Neutrophil (primary cell): ENCODE measurements around the gene SPTA1.

Experiments used
- H3K27ac ChIP-seq: fragments of 200-600 bp; sonication (generic); 2 replicates; pipeline ENCODE4 v1.5.1; 2016; ENCODE audit warnings: mild to moderate bottlenecking, moderate library complexity
- H3K27me3 ChIP-seq: fragments of 200-600 bp; sonication (generic); 2 replicates; pipeline ENCODE4 v1.6.0; 2016; ENCODE audit warnings: mild to moderate bottlenecking
- H3K36me3 ChIP-seq: fragments of 200-600 bp; sonication (generic); 2 replicates; pipeline ENCODE4 v1.5.1; 2017
- H3K4me1 ChIP-seq, 2 experiments: fragments of 200-600 bp in 1 of 2; sonication (generic) in 1 of 2; 1 replicate in 1 of 2; 2 replicates in 1 of 2; pipeline versions ENCODE4 v1.5.1 to v1.6.1; 2013 to 2016; ENCODE audit warnings: low read depth in 1 of 2, low read length in 1 of 2, mild to moderate bottlenecking in 1 of 2, moderate library complexity in 1 of 2; ENCODE audit not compliant: control insufficient read depth in 1 of 2, insufficient read depth in 1 of 2
- H3K4me3 ChIP-seq, 2 experiments: fragments of 200-600 bp in 1 of 2; sonication (generic) in 1 of 2; 1 replicate in 1 of 2; 2 replicates in 1 of 2; pipeline ENCODE4 v1.5.1; 2013 to 2016; ENCODE audit warnings: low read depth in 1 of 2, low read length in 1 of 2, mild to moderate bottlenecking in 1 of 2, moderate library complexity in 1 of 2
- H3K9me3 ChIP-seq: fragments of 200-600 bp; sonication (generic); 2 replicates; pipeline ENCODE4 v1.5.1; 2016
- TF ChIP-seq, protein P1 (sequence below): fragments of 200-600 bp; sonication (generic); IDR thresholded peaks from 2 replicates; pipeline ENCODE4 v1.5.1; 2016; ENCODE audit warnings: antibody characterized with exemption

The SPTA1 gene

DNA sequence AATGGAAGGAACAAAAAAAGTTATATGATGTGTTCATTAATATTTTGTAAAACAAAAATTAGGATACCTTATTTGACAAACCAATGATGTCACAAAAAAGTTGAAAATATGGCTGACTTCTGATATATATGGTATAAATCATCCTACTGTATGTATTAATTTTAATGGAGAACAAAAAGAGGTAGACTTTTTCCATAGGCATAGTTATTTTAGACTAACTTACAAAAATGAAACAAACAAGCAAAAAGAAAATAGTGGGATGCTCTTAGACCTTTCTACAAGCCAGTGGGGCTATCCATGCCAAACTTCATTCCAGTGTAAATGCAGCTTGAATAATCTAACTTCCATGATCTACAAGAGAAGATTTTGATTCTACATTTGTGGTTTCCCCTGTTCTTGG lies 522 bp upstream of the SPTA1 start:
- peaks cover 3 to 6% of the 10 kb centered on the region in 2 experiments for H3K4me1 ChIP-seq
- H3K27ac ChIP-seq, result no peak overlapping the region
- TF ChIP-seq, protein P1, sequence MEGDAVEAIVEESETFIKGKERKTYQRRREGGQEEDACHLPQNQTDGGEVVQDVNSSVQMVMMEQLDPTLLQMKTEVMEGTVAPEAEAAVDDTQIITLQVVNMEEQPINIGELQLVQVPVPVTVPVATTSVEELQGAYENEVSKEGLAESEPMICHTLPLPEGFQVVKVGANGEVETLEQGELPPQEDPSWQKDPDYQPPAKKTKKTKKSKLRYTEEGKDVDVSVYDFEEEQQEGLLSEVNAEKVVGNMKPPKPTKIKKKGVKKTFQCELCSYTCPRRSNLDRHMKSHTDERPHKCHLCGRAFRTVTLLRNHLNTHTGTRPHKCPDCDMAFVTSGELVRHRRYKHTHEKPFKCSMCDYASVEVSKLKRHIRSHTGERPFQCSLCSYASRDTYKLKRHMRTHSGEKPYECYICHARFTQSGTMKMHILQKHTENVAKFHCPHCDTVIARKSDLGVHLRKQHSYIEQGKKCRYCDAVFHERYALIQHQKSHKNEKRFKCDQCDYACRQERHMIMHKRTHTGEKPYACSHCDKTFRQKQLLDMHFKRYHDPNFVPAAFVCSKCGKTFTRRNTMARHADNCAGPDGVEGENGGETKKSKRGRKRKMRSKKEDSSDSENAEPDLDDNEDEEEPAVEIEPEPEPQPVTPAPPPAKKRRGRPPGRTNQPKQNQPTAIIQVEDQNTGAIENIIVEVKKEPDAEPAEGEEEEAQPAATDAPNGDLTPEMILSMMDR, result no peak
- no peaks in the 10 kb centered on the region for H3K36me3 ChIP-seq
- H3K4me3 ChIP-seq, result no peak overlapping the region
- no peaks in the 10 kb centered on the region for H3K9me3 ChIP-seq
- no peaks in the 10 kb centered on the region for H3K27me3 ChIP-seq

DNA sequence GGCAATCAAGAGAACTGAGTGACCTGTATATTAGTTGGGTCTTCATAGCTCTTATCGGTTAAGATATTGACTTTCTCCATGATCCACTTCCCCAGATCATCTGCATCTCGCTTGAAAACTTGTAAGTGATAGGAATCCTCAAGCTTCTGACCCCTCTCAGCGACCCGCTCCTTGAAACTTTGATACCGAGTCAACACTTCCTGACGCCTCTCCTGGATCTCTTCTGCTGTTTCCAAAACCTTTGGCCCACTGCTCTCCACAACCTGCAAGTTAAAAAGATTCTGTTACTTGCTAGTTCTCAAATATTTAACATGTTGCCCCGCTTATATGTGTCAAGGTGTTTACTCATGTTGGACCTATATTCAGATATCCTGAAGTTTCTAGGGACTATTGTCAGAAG lies 1.4 kb downstream of the SPTA1 start:
- Histone ChIP-seq H3K9me3 (no peaks in the 10 kb centered on the region), H3K27me3 (no peaks in the 10 kb centered on the region), H3K27ac (no peak overlapping the region), H3K36me3 (no peaks in the 10 kb centered on the region), H3K4me1 (peaks cover 3 to 6% of the 10 kb centered on the region in 2 experiments), H3K4me3 (no peak overlapping the region)
- TF ChIP-seq, protein P1, result no peak

DNA sequence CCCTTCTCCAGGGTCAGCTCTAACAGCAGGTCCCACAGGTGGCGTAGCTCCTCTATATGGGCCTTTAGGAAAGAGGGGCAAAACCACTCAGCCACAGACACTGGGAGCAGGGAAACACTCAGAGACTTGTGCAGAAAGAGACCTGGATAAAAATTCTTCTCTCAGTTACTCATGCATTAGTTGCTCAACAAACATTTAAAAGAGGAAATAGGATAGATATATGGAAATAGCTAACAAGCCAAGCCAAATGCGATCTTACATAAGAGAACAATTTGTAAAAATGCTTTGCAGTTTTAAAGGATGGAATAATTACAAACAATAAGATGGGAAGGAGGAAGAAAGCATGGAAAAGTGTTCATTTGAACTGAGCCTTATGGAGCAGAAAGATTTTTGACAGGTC lies 4.9 kb downstream of the SPTA1 start:
- H3K27me3 ChIP-seq, result no peaks in the 10 kb centered on the region
- peaks cover 3 to 5% of the 10 kb centered on the region in 2 experiments for H3K4me1 ChIP-seq
- no peaks in the 10 kb centered on the region for H3K9me3 ChIP-seq
- no peaks in the 10 kb centered on the region for H3K36me3 ChIP-seq
- no peak overlapping the region for H3K4me3 ChIP-seq
- TF ChIP-seq, protein P1, result no peak
- H3K27ac ChIP-seq, result no peak overlapping the region

DNA sequence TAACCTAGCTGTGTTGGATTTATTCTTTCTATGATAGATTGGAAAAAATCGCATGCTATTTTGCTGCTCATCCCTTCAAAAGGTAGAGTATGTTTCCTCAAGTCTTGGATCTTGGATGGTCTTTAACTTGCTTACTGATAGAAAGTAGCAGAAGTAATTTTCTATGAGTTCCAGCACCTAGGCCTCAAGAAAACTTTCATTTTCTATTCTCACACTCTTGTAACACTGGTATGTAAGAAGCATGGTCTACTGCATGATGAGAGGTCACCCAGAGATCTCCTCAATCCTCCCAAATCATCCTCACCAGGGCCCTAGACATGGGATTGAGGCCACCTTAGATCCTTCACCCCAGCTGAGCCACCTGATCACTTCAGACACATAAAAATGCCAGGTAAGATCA lies 7.2 kb downstream of the SPTA1 start:
- Histone ChIP-seq H3K4me3 (no peak overlapping the region), H3K27ac (no peak overlapping the region), H3K27me3 (no peaks in the 10 kb centered on the region), H3K4me1 (no peaks in the 10 kb centered on the region), H3K36me3 (no peaks in the 10 kb centered on the region), H3K9me3 (no peaks in the 10 kb centered on the region)
- TF ChIP-seq, protein P1, result no peak

DNA sequence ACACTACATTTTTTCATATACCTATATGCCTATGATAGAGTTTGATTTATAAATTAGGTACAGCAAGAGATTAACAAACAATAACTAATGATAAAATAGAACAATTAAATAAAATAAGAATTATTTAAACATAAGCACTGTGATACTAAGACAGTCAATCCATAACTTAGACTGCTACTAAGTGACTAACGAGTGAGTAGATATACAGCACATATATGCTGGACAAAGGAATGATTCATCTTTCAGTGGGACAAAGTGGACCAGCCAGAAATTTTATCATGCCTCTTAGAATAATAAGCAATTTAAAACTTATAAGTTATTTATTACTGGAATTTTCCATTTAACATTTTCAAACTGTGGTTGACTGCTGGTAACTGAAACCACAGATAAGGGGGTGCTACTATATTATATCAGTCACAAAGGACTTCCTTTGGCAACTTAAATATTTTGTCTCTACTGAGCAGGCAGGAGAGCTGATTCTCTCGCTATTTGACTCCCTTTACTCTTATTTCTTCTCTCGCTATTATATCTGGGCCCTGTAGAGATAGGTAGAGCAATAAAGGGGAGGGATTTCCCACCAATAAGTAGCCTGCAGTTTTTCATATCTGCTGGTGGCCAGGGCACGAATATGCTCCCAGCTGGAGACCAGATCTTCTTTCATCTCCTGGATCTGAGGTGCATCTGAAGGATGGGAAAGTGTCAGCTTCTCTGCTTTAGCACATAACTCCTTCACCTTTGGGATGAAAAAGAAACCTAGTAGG lies 10.8 kb downstream of the SPTA1 start:
- H3K4me3 ChIP-seq, result no peak overlapping the region
- no peaks in the 10 kb centered on the region for H3K36me3 ChIP-seq
- no peaks in the 10 kb centered on the region for H3K27me3 ChIP-seq
- no peaks in the 10 kb centered on the region for H3K4me1 ChIP-seq
- TF ChIP-seq, protein P1, result no peak
- no peaks in the 10 kb centered on the region for H3K9me3 ChIP-seq
- no peak overlapping the region for H3K27ac ChIP-seq
